Endothelial cell of umbilical vein (primary cell): ENCODE results near the gene OR1F1. TPM values are rescaled to one million over a fixed set of nuclear protein-coding genes. Genes with fewer than 3 reads are reported as not detected.

Source experiments
- BruUV-seq: library from RNA; stranded (reverse); fragments of 400-500 nt; replicated peaks from 2 replicates; lab custom pipeline; 2021; lab: Mats Ljungman, UMichigan
- CTCF ChIA-PET: fragments of 300-600, 350-600 bp; sonication (Branson Sonifier 250); formaldehyde crosslinking; loops from one replicate; lab custom pipeline; 2021; ENCODE audit warnings: antibody characterized with exemption, inconsistent platforms; lab: Charles Lee
- POLR2A ChIA-PET: fragments of 300-600, 350-600 bp; sonication (Branson Sonifier 250); formaldehyde crosslinking; loops from one replicate; lab custom pipeline; 2021; ENCODE audit warnings: antibody characterized with exemption, inconsistent platforms; lab: Charles Lee
- DNase-seq: peaks from one replicate; pipeline ENCODE4 v3.0.0-alpha.2; 2011; ENCODE audit warnings: low read depth, low spot score
- FAIRE-seq: peaks from 2 replicates; lab custom pipeline; 2011; peaks lifted over from hg19 to GRCh38; lab: Jason Lieb, UNC
- H2AFZ ChIP-seq: 2 replicates; pipeline ENCODE4 v1.6.0; 2012; ENCODE audit warnings: low read depth, low read length, control low read depth, inconsistent platforms
- H3K27ac ChIP-seq: 2 replicates; pipeline ENCODE4 v1.5.1; 2011; ENCODE audit warnings: low read depth, mild to moderate bottlenecking, control low read depth, low read length, moderate library complexity; ENCODE audit not compliant: insufficient read depth
- H3K27me3 ChIP-seq, 2 experiments: 2 replicates each; pipeline versions ENCODE4 v1.6.0 to v1.6.1; 2011; ENCODE audit warnings: low read length in 2 of 2, mixed read lengths in 1 of 2; ENCODE audit not compliant: control insufficient read depth in 2 of 2, insufficient read depth in 2 of 2
- H3K36me3 ChIP-seq, 2 experiments: 2 replicates in 1 of 2; 3 replicates in 1 of 2; pipeline ENCODE4 v1.5.1; 2011; ENCODE audit warnings: low read length in 2 of 2, mild to moderate bottlenecking in 1 of 2, moderate library complexity in 1 of 2; ENCODE audit not compliant: control insufficient read depth in 2 of 2, insufficient read depth in 2 of 2; ENCODE audit errors: extremely low read depth in 1 of 2
- H3K4me1 ChIP-seq: 3 replicates; pipeline ENCODE4 v1.5.1; 2011; ENCODE audit warnings: mild to moderate bottlenecking, low read length; ENCODE audit not compliant: control insufficient read depth, insufficient read depth; ENCODE audit errors: extremely low read depth
- H3K4me2 ChIP-seq: 2 replicates; pipeline ENCODE4 v1.6.1; 2011; ENCODE audit warnings: low read length, control low read depth, mixed read lengths; ENCODE audit not compliant: insufficient read depth
- H3K4me3 ChIP-seq, 3 experiments: fragments of 200-600 bp in 1 of 3; sonication (generic), shearing (Covaris generic) in 1 of 3; replicated peaks in 1 of 3; 2 replicates each; pipeline ENCODE4 v1.5.1; 2011 to 2016; ENCODE audit warnings: control low read depth in 3 of 3, low read length in 3 of 3, mild to moderate bottlenecking in 2 of 3, inconsistent platforms in 1 of 3, low read depth in 1 of 3, moderate library complexity in 1 of 3; ENCODE audit not compliant: insufficient read depth in 1 of 3
- H3K79me2 ChIP-seq: 2 replicates; pipeline ENCODE4 v1.6.0; 2012; ENCODE audit warnings: low read length, inconsistent platforms; ENCODE audit not compliant: control insufficient read depth, insufficient read depth
- H3K9ac ChIP-seq: replicated peaks from 2 replicates; pipeline ENCODE3; 2011; ENCODE audit warnings: low read length, control low read depth; ENCODE audit not compliant: insufficient read depth; ENCODE audit errors: extremely low read depth
- H3K9me1 ChIP-seq: replicated peaks from 3 replicates; pipeline ENCODE4 v1.6.0; 2011; ENCODE audit warnings: mild to moderate bottlenecking, low read length; ENCODE audit not compliant: control insufficient read depth, insufficient read depth; ENCODE audit errors: extremely low read depth
- H3K9me3 ChIP-seq: replicated peaks from 2 replicates; pipeline ENCODE4 v1.5.1; 2012; ENCODE audit warnings: low read length, inconsistent platforms; ENCODE audit not compliant: control insufficient read depth, insufficient read depth
- H4K20me1 ChIP-seq: replicated peaks from 2 replicates; pipeline ENCODE3; 2011; ENCODE audit warnings: mild to moderate bottlenecking, low read length; ENCODE audit not compliant: control insufficient read depth, insufficient read depth; ENCODE audit errors: extremely low read depth
- EZH2 ChIP-seq: IDR thresholded peaks from 2 replicates; pipeline ENCODE4 v1.6.1; 2012; ENCODE audit warnings: borderline replicate concordance, low read depth, mild to moderate bottlenecking, moderate library complexity, low read length, inconsistent platforms; ENCODE audit not compliant: severe bottlenecking
- FOS ChIP-seq: IDR thresholded peaks from 2 replicates; pipeline ENCODE4 v1.6.1; 2011; ENCODE audit warnings: mild to moderate bottlenecking, low read length, moderate library complexity, borderline replicate concordance; ENCODE audit not compliant: insufficient read depth
- GATA2 ChIP-seq: IDR thresholded peaks from 2 replicates; pipeline ENCODE4 v1.7.0; 2011; ENCODE audit warnings: low read depth, mild to moderate bottlenecking, moderate library complexity, mixed read lengths, low read length; ENCODE audit not compliant: insufficient read length, insufficient read depth
- JUN ChIP-seq: IDR thresholded peaks from 2 replicates; pipeline ENCODE4 v1.6.1; 2011; ENCODE audit warnings: borderline replicate concordance, low read depth; ENCODE audit not compliant: insufficient read length, insufficient read depth
- MAX ChIP-seq: IDR thresholded peaks from 2 replicates; pipeline ENCODE4 v1.6.1; 2011; ENCODE audit not compliant: insufficient read depth, insufficient read length
- MYC ChIP-seq: IDR thresholded peaks from one replicate; pipeline ENCODE4 v1.6.1; 2011; ENCODE audit warnings: mild to moderate bottlenecking, low read depth, low read length
- POLR2A ChIP-seq: IDR thresholded peaks from 2 replicates; pipeline ENCODE4 v1.6.1; 2012; ENCODE audit warnings: low read depth, mild to moderate bottlenecking, control low read depth, low read length
- POLR2AphosphoS5 ChIP-seq: IDR thresholded peaks from 2 replicates; pipeline ENCODE4 v1.6.1; 2012; ENCODE audit warnings: low read depth, mild to moderate bottlenecking, control low read depth, low read length, moderate library complexity; ENCODE audit not compliant: insufficient read depth
- dilution Hi-C: fragments of 300-500 bp; cut with MboI; formaldehyde crosslinking; loops from one replicate; pipeline ENCODE4 v1.15.0; 2019; ENCODE audit warnings: low sequenced_read_pairs; ENCODE audit not compliant: extremely low pct_ligation_motif_present
- intact Hi-C: fragments of 100-400 bp; cut with micrococcal nuclease; formaldehyde crosslinking; loops from one replicate; pipeline ENCODE4 v1.10.0; 2022
- polyA plus RNA-seq, 4 experiments: library from polyadenylated mRNA; depleted of rRNA in 3 of 4; stranded (reverse) in 3 of 4; unstranded in 1 of 4; fragments of >200 nt; gene quantifications; 2 replicates each; pipeline versions ENCODE4 v1.2.1 to v1.2.3, GENCODE V29; 2011 to 2012; ENCODE audit warnings: missing spikeins in 1 of 4
- total RNA-seq: library from RNA; stranded (reverse); gene quantifications from 2 replicates; pipeline ENCODE4 v1.2.3, GENCODE V29; 2021
- TF ChIP-seq, protein P1 (sequence below), 2 donors: IDR thresholded peaks; 1 replicate in 1 of 2; 2 replicates in 1 of 2; pipeline ENCODE4 v1.5.1; 2011; ENCODE audit warnings: low read length in 2 of 2, mild to moderate bottlenecking in 2 of 2, moderate library complexity in 2 of 2, control low read depth in 1 of 2, inconsistent platforms in 1 of 2, low read depth in 1 of 2; ENCODE audit not compliant: insufficient read depth in 1 of 2; ENCODE audit errors: extremely low read depth in 1 of 2

OR1F1 gene
- total and polyA plus RNA-seq, 2 donors (not counting 3 experiments of a cell fraction or from before 2014, with no cell fraction given), result 0.17 TPM; not detected in 1

DNA sequence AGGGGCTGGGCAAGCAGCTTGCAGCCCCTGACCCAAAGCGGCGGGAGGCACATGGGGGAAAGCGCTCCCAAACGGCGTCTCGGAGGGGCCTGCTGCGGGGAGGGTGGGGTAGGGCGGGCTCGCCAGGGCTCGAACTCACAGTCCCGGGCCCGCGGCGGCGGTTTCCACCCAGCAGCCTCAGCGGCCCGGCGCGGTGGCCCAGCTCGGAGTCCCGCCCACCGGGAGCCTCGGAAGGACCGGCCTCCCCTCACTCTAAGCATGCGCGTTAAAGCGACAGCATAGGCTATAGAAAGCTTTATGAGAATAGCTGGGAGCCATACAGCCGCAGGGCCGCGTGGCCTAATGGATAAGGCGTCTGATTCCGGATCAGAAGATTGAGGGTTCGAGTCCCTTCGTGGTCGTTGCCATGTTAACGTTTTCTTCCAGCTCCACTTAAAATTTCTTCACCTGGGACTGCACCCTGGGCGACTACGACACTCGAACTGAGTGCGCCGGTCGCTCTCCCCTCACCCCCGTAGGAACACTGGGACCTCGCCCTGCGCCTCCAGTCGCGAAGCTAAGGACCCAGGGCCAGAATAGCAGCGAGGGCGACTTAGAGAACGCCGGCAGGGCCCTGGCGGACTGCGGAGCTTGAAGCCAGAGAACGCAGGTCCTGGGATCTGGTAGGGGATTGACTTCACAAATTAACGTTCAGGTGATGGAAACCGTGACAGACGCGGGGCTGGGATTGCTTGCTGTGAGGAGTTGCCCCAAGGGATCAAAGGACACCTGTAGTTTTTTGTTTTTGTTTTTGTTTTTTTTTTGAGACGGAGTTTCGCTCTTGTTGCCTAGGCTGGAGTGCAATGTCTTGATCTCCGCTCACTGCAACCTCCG is 37.4 kb upstream of the OR1F1 start:
- FAIRE-seq (peak; percentile 95), DNase-seq (peak; percentile 98)
- peak overlapping the region; percentile 68 to 80 (median 69) for H3K4me3 ChIP-seq
- peak overlapping the region; percentile 93 for H3K4me2 ChIP-seq
- ChIA-PET POLR2A (interaction anchor here (0.8 to 1.5 kb wide), 4 partner anchors 8 to 130 kb away, joined by 3 to 6 read pairs (median 3); no protein-coding TSS in a partner anchor), CTCF (interaction anchor here (0.7 to 8.7 kb wide), 13 partner anchors 11 to 251 kb away, joined by 3 to 54 read pairs (median 4); partner anchors contain the start of genes ZNF174 and ZNF213)
- BruUV-seq, result TSS peak; percentile 95
- peak overlapping the region; percentile 37 for H3K27ac ChIP-seq
- H3K9me3 ChIP-seq, result no peaks in the 10 kb centered on the region
- peak overlapping the region; percentile 92 for H2AFZ ChIP-seq
- H3K4me1 ChIP-seq, result peaks cover 10% of the 10 kb centered on the region
- H3K79me2 ChIP-seq, result no peaks in the 10 kb centered on the region
- intact Hi-C loops (loop anchor here (1.0 to 5.0 kb wide), 3 partner anchors 8 to 352 kb away; partner anchors contain the start of gene CLUAP1), dilution Hi-C loops (no loop called here)
- peak overlapping the region; percentile 72 for H3K9ac ChIP-seq
- peak; percentile 33 for TF ChIP-seq POLR2A
- peak; percentile 32 for TF ChIP-seq GATA2
- TF ChIP-seq EZH2, result no peak
- TF ChIP-seq MYC, result no peak
- TF ChIP-seq FOS, result no peak
- TF ChIP-seq, protein P1, sequence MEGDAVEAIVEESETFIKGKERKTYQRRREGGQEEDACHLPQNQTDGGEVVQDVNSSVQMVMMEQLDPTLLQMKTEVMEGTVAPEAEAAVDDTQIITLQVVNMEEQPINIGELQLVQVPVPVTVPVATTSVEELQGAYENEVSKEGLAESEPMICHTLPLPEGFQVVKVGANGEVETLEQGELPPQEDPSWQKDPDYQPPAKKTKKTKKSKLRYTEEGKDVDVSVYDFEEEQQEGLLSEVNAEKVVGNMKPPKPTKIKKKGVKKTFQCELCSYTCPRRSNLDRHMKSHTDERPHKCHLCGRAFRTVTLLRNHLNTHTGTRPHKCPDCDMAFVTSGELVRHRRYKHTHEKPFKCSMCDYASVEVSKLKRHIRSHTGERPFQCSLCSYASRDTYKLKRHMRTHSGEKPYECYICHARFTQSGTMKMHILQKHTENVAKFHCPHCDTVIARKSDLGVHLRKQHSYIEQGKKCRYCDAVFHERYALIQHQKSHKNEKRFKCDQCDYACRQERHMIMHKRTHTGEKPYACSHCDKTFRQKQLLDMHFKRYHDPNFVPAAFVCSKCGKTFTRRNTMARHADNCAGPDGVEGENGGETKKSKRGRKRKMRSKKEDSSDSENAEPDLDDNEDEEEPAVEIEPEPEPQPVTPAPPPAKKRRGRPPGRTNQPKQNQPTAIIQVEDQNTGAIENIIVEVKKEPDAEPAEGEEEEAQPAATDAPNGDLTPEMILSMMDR (IDR thresholded peaks at IDR 0.05; ENCODE audit: extremely low read depth in 1 of 2, insufficient read depth in 1 of 2, low read depth in 1 of 2, low read length in 2 of 2), result no peak
- no peak for TF ChIP-seq MAX
- TF ChIP-seq JUN, result no peak
- no peak for TF ChIP-seq POLR2AphosphoS5
- H3K36me3 ChIP-seq, result no peaks in the 10 kb centered on the region
- H4K20me1 ChIP-seq, result no peaks in the 10 kb centered on the region
- no peaks in the 10 kb centered on the region for H3K27me3 ChIP-seq
- no peaks in the 10 kb centered on the region for H3K9me1 ChIP-seq
